GM18870 (cell line): Measurements from ENCODE around the gene IMPA2.
"Not testable (repeated sequence)": the region's sequence is repeated elsewhere in the genome, so short reads cannot be mapped to it uniquely, and the experiment has no call there.

Experiments
- ATAC-seq: cut with Tn5 transposase; IDR thresholded peaks from one replicate; pipeline ENCODE4 v1.9.1; 2021; ENCODE audit warnings: moderate library complexity; ENCODE audit not compliant: unreplicated experiment

The IMPA2 gene

GRCh38 chr18:11962597-11962996 is 18.7 kb upstream of the IMPA2 start:
- no peak for ATAC-seq

GRCh38 chr18:11963991-11964484 is 17.3 kb upstream of the IMPA2 start:
- ATAC-seq: no peak

- no peak for ATAC-seq
Measured at GRCh38 chr18:11969904-11970835, 11.1 kb upstream of the IMPA2 start.

- ATAC-seq: not testable (repeated sequence)
Measured at GRCh38 chr18:11970836-11971226, 10.5 kb upstream of the IMPA2 start.

GRCh38 chr18:11972371-11973174 is 8.7 kb upstream of the IMPA2 start:
- ATAC-seq: no peak

GRCh38 chr18:11974741-11975325 is 6.5 kb upstream of the IMPA2 start:
- no peak for ATAC-seq

- ATAC-seq: no peak
Measured at GRCh38 chr18:11975723-11976122, 5.6 kb upstream of the IMPA2 start.

- no peak for ATAC-seq
Measured at GRCh38 chr18:11976315-11977152, 4.8 kb upstream of the IMPA2 start.

- ATAC-seq: no peak
Measured at GRCh38 chr18:11977153-11977466, 4.2 kb upstream of the IMPA2 start.

- ATAC-seq: no peak
Measured at GRCh38 chr18:11978956-11979355, 2.4 kb upstream of the IMPA2 start.

GRCh38 chr18:11980163-11980493 is 1.2 kb upstream of the IMPA2 start:
- no peak for ATAC-seq

- ATAC-seq: peak; percentile 82
Measured at GRCh38 chr18:11980494-11981191, 664 bp upstream of the IMPA2 start.

- ATAC-seq: no peak
Measured at GRCh38 chr18:11981543-11982366, 448 bp downstream of the IMPA2 start.

- no peak for ATAC-seq
Measured at GRCh38 chr18:11982981-11983380, 1.7 kb downstream of the IMPA2 start.

- ATAC-seq: no peak
Measured at GRCh38 chr18:11983592-11983991, 2.3 kb downstream of the IMPA2 start.

- no peak for ATAC-seq
Measured at GRCh38 chr18:11984091-11984490, 2.8 kb downstream of the IMPA2 start.

- no peak for ATAC-seq
Measured at GRCh38 chr18:11985586-11985985, 4.3 kb downstream of the IMPA2 start.

- ATAC-seq: no peak
Measured at GRCh38 chr18:11986061-11986460, 4.8 kb downstream of the IMPA2 start.

GRCh38 chr18:11987527-11987926 is 6.2 kb downstream of the IMPA2 start:
- ATAC-seq: no peak
